Karpas-422 (cell line): ENCODE measurements around the gene ECI1. TPM values are rescaled to one million over a fixed set of nuclear protein-coding genes. Genes with fewer than 3 reads are reported as not detected.
A peak's percentile ranks its signal among the peaks of the same experiment; 100 is the strongest.

Source experiments
- DNase-seq: peaks from one replicate; pipeline ENCODE4 v3.0.0-alpha.2; 2015
- H2AFZ ChIP-seq: fragments of 200-600 bp; sonication (generic); 2 replicates; pipeline ENCODE4 v1.6.1; 2014; ENCODE audit warnings: antibody characterized with exemption, low read length, mixed read lengths
- H3K27ac ChIP-seq: fragments of 200-600 bp; sonication (generic); 2 replicates; pipeline ENCODE4 v1.5.1; 2014; ENCODE audit warnings: mild to moderate bottlenecking, low read length, moderate library complexity
- H3K27me3 ChIP-seq: fragments of 200-600 bp; sonication (generic); 2 replicates; pipeline ENCODE4 v1.6.1; 2014; ENCODE audit warnings: low read length, mixed read lengths
- H3K36me3 ChIP-seq: fragments of 200-600 bp; sonication (generic); 2 replicates; pipeline ENCODE4 v1.6.1; 2014; ENCODE audit warnings: low read length, mixed read lengths; ENCODE audit not compliant: insufficient read depth
- H3K4me1 ChIP-seq: fragments of 200-600 bp; sonication (generic); 2 replicates; pipeline ENCODE4 v1.6.1; 2014; ENCODE audit warnings: mild to moderate bottlenecking, low read length, mixed read lengths
- H3K4me2 ChIP-seq: fragments of 200-600 bp; sonication (generic); 2 replicates; pipeline ENCODE4 v1.6.1; 2014; ENCODE audit warnings: low read length, low read depth, mild to moderate bottlenecking; ENCODE audit not compliant: poor library complexity, severe bottlenecking
- H3K4me3 ChIP-seq: fragments of 200-600 bp; sonication (generic); 2 replicates; pipeline ENCODE4 v1.5.1; 2014; ENCODE audit warnings: mild to moderate bottlenecking, antibody characterized with exemption, low read length, mixed read lengths
- H3K79me2 ChIP-seq: fragments of 200-600 bp; sonication (generic); 2 replicates; pipeline ENCODE4 v1.6.1; 2014; ENCODE audit warnings: mild to moderate bottlenecking, low read length, mixed read lengths
- H3K9ac ChIP-seq: fragments of 200-600 bp; sonication (generic); 2 replicates; pipeline ENCODE4 v1.6.0; 2014; ENCODE audit warnings: low read length
- H3K9me2 ChIP-seq: fragments of 200-600 bp; sonication (generic), shearing (Covaris generic); replicated peaks from 2 replicates; pipeline ENCODE4 v1.6.0; 2014; ENCODE audit warnings: mild to moderate bottlenecking, low read length, moderate library complexity; ENCODE audit not compliant: insufficient read depth
- H3K9me3 ChIP-seq: fragments of 300-700, 200-600 bp; sonication (generic); 2 replicates; pipeline ENCODE4 v1.6.1; 2014; ENCODE audit warnings: low read length, mixed read lengths
- H4K20me1 ChIP-seq: fragments of 200-600 bp; sonication (generic); 2 replicates; pipeline ENCODE4 v1.6.1; 2014; ENCODE audit warnings: mild to moderate bottlenecking, antibody characterized with exemption, low read length, low read depth; ENCODE audit not compliant: insufficient read depth
- total RNA-seq: library from RNA; depleted of rRNA; stranded (reverse); fragments of >200 nt; shearing (Covaris generic); gene quantifications from 2 replicates; pipeline ENCODE4 v1.2.3, GENCODE V29; 2014; ENCODE audit warnings: low replicate concordance

Gene ECI1
- total RNA-seq, 1 experiment from 2014 or later, result 24.4 TPM

GRCh38 chr16:2210386-2211365 lies 40.7 kb downstream of the ECI1 start, which contains the start of gene BRICD5:
BRICD5 (minus strand) TSS chr16:2210863; CDS start chr16:2210833, 30 bp downstream.
- peak; percentile 57 for DNase-seq
- no peak within 1 kb of the TSS for H3K4me3 ChIP-seq
- H3K4me1 ChIP-seq, result peaks cover 43% of the 10 kb centered on the region
- H3K36me3 ChIP-seq, result 0 out of 2 replicates have a peak, but pooled peaks cover 5% of the 10 kb centered on the region
- H3K79me2 ChIP-seq, result peaks cover 50% of the 10 kb centered on the region
- no peaks in the 10 kb centered on the region for H3K9me3 ChIP-seq
- H3K27me3 ChIP-seq, result no peaks in the 10 kb centered on the region
- no peak within 1 kb of the TSS for H3K4me2 ChIP-seq
- H3K9me2 ChIP-seq, result no peaks in the 10 kb centered on the region
- H4K20me1 ChIP-seq, result peaks cover 16% of the 10 kb centered on the region; the same call in 1 of the 2 replicates
- no peak within 1 kb of the TSS for H3K27ac ChIP-seq
- H2AFZ ChIP-seq, result no peak within 1 kb of the TSS
- peak within 1 kb of the TSS; percentile 96; the same call in 1 of the 2 replicates for H3K9ac ChIP-seq

DNA sequence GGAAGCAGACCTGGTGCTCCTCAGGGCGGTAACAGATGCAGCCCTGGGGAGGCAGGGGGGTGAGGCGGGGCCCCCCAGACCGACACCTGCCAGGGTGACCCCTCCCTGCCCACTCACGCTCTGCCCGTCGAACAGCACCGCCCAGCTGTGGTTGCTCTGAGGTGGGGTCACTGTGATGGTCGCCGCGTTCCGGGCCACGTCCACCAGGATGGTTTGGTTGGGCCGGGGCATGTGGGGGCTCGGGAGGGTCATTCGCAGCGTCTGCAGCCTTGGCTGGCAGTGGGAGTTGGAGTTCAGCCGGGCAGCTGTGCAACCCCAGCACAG lies 41.4 kb downstream of the ECI1 start:
- no peak overlapping the region for H3K4me3 ChIP-seq
- H3K9ac ChIP-seq, result no peak overlapping the region

DNA sequence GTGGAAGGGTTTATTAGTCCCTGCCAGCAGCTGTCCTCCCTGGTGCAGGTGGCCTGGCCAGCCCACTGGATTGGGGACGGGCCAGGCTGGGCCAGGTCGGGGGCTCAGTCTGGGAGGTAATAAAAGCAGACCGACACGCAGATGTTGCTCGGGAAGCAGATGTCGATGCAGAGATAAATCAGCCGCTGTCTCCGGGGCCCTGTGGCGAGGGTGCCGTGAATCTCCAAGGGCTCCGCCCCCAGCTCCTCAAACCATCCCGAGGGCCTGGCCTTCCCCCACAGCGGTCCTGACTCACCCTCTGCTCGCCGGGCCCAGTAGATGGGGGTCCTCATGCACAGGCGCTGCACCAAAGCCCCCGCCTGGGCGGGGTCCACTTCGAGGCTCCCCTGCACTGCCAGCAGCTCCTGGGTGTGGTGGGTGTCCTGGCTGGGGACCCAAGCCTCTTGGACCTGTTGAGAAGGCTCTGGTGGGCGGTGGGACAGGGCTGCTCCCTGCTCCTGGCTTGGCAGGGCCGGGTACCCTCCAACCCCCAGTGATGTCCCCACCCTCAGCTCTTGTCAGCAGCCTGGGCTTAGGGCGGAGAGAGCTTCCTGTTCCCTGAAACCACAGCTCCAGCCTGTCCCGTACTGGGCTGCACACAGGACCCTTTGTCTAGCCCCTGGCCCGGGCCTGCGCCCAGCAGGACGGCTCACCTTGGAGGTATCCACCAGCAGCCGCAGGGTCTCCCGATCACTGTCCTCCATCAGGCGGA lies 42.0 kb downstream of the ECI1 start:
- Histone ChIP-seq H3K4me1 (peaks cover 47% of the 10 kb centered on the region), H3K27me3 (no peaks in the 10 kb centered on the region), H3K9me3 (no peaks in the 10 kb centered on the region), H3K79me2 (peaks cover 50% of the 10 kb centered on the region), H3K4me2 (no peak overlapping the region), H2AFZ (no peak overlapping the region), H3K4me3 (no peak overlapping the region), H3K9ac (no peak overlapping the region), H3K36me3 (0 out of 2 replicates have a peak, but pooled peaks cover 5% of the 10 kb centered on the region), H3K9me2 (no peaks in the 10 kb centered on the region), H4K20me1 (peaks cover 16% of the 10 kb centered on the region; the same call in 1 of the 2 replicates), H3K27ac (no peak overlapping the region)
- no peak for DNase-seq

More for the DNA sequence above, 41.4 kb downstream of the ECI1 start:
- Histone ChIP-seq H3K36me3 (0 out of 2 replicates have a peak, but pooled peaks cover 5% of the 10 kb centered on the region), H3K9me3 (no peaks in the 10 kb centered on the region), H3K79me2 (peaks cover 50% of the 10 kb centered on the region), H3K27ac (no peak overlapping the region), H3K4me2 (no peak overlapping the region), H3K9me2 (no peaks in the 10 kb centered on the region), H2AFZ (no peak overlapping the region), H3K4me1 (peaks cover 42% of the 10 kb centered on the region), H4K20me1 (peaks cover 16% of the 10 kb centered on the region; the same call in 1 of the 2 replicates), H3K27me3 (no peaks in the 10 kb centered on the region)
- no peak for DNase-seq

DNA sequence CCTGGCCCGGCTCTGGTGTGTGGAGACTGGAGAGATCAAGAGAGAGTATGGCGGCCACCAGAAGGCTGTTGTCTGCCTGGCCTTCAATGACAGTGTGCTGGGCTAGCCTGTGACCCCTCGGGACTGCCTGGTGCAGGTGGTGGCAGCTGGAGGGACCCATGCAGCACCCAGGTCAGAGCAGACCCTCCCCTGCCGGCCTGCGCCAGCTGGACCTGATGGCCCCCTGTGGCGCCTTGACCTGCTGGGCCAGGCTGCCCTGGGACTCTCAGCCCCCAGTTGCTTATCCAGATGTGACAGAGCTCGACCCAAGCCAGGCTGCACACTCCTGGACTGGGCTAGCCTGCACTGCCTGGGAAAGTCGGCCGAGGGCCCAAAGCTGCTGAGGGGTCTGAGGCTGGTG lies 42.6 kb downstream of the ECI1 start:
- Histone ChIP-seq H3K9me2 (no peaks in the 10 kb centered on the region), H3K4me3 (no peak overlapping the region), H3K27ac (no peak overlapping the region), H3K27me3 (no peaks in the 10 kb centered on the region), H3K9me3 (no peaks in the 10 kb centered on the region), H4K20me1 (peaks cover 16% of the 10 kb centered on the region; the same call in 1 of the 2 replicates), H3K4me1 (peaks cover 49% of the 10 kb centered on the region), H3K36me3 (0 out of 2 replicates have a peak, but pooled peaks cover 5% of the 10 kb centered on the region), H3K79me2 (peaks cover 44% of the 10 kb centered on the region), H3K9ac (no peak overlapping the region), H2AFZ (no peak overlapping the region), H3K4me2 (no peak overlapping the region)
- no peak for DNase-seq

DNA sequence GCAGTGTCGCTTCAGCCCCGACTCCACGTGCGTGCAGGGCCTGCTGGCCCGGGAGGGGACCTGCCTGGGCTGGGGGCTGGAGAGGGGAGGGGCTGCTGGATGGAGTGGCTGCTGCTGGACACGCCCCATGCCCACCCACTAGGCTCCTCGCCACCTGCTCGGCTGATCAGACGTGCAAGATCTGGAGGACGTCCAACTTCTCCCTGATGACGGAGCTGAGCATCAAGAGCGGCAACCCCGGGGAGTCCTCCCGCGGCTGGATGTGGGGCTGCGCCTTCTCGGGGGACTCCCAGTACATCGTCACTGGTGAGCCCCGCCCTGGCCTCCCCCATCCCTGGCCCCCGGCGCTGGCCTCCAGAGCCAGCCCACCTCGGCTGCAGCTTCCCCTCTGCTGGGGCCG lies 43.1 kb downstream of the ECI1 start:
- H3K27ac ChIP-seq, result no peak overlapping the region
- H3K27me3 ChIP-seq, result no peaks in the 10 kb centered on the region
- no peaks in the 10 kb centered on the region for H3K9me3 ChIP-seq
- DNase-seq, result no peak
- H3K79me2 ChIP-seq, result peaks cover 39% of the 10 kb centered on the region
- no peaks in the 10 kb centered on the region for H3K9me2 ChIP-seq
- 0 out of 2 replicates have a peak, but pooled peaks cover 5% of the 10 kb centered on the region for H3K36me3 ChIP-seq
- peaks cover 12% of the 10 kb centered on the region; the same call in 1 of the 2 replicates for H4K20me1 ChIP-seq
- H3K9ac ChIP-seq, result no peak overlapping the region
- H3K4me3 ChIP-seq, result no peak overlapping the region
- H3K4me2 ChIP-seq, result no peak overlapping the region
- peaks cover 46% of the 10 kb centered on the region for H3K4me1 ChIP-seq
- H2AFZ ChIP-seq, result no peak overlapping the region

GRCh38 chr16:2207872-2208271 lies 43.5 kb downstream of the ECI1 start:
- Histone ChIP-seq H3K4me2 (no peak overlapping the region), H3K9me2 (no peaks in the 10 kb centered on the region), H2AFZ (no peak overlapping the region), H3K9ac (no peak overlapping the region), H3K27ac (no peak overlapping the region), H3K36me3 (0 out of 2 replicates have a peak, but pooled peaks cover 5% of the 10 kb centered on the region), H3K9me3 (no peaks in the 10 kb centered on the region), H4K20me1 (peaks cover 7% of the 10 kb centered on the region; the same call in 1 of the 2 replicates), H3K4me1 (peaks cover 42% of the 10 kb centered on the region), H3K27me3 (no peaks in the 10 kb centered on the region), H3K4me3 (no peak overlapping the region), H3K79me2 (peaks cover 35% of the 10 kb centered on the region)
- no peak for DNase-seq

GRCh38 chr16:2206780-2207433 lies 44.5 kb downstream of the ECI1 start:
- Histone ChIP-seq H3K4me1 (peaks cover 32% of the 10 kb centered on the region), H3K9ac (peak overlapping the region; percentile 98), H3K4me2 (peak overlapping the region; percentile 96), H3K27me3 (no peaks in the 10 kb centered on the region), H3K36me3 (0 out of 2 replicates have a peak, but pooled peaks cover 5% of the 10 kb centered on the region), H2AFZ (no peak overlapping the region), H3K9me2 (no peaks in the 10 kb centered on the region), H3K4me3 (peak overlapping the region; percentile 95), H4K20me1 (no peaks in the 10 kb centered on the region), H3K9me3 (no peaks in the 10 kb centered on the region), H3K27ac (peak overlapping the region; percentile 67; the same call in 1 of the 2 replicates), H3K79me2 (peaks cover 25% of the 10 kb centered on the region)
- DNase-seq, result no peak
